ENCODE measurements around the gene C2orf92.

The C2orf92 gene

DNA sequence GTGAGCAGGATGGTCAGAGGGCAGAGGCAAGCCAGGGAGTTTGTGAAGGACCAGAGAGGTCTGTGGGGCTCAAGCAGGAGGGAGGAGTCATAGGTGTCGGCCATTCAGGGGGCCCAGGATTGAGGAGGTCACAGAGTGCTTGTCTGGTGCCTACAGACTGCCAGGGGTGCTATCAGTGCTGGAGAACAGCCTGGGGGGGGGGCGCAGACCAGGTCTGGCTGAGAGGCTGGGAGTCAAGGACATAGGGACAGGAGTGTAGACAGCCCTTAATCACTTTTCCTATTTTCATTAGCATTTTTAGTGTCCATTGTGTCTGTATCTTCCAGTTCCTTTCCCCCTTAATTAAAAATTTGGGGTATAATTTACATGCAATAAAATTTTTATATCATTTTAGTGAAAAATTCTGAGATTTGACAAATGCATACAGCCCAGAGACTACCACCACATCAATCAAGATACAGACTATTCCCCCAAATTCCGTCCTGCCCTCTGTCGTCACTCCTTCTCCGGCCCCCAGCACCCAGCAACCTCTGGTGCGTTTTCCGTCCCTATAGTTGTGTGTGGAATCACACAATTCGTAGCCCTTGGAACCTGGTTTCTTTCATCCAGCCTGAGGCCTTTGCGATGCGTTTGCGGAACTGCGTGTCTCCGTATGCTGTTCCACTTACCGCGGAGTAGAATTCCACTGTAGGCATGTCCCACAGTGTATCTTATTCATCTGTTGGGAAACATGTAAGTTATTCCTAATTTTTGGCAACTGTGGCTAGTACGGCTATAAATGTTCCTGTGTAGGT lies 50.0 kb downstream of the C2orf92 start:
- no peak overlapping the region for H2BK5ac ChIP-seq (ENCODE audit: low read depth, low read length, poor library complexity, severe bottlenecking)
- no peak overlapping the region for H3K4ac ChIP-seq (ENCODE audit: low read depth in 1 of 2, low read length in 2 of 2)
- peaks cover 12 to 56% of the 10 kb centered on the region in 2 experiments for H3K27me3 ChIP-seq (ENCODE audit: control insufficient read depth in 1 of 2, insufficient read depth in 1 of 2, low read length in 2 of 2)
- H3K9ac ChIP-seq (ENCODE audit: low read length), result no peak overlapping the region
- H3K4me3 ChIP-seq (ENCODE audit: insufficient read depth in 1 of 2, low read depth in 1 of 2, low read length in 2 of 2), result no peak overlapping the region
- no peak for DNase-seq
- H3K4me1 ChIP-seq (ENCODE audit: control insufficient read depth, insufficient read depth, low read depth, low read length), result no peaks in the 10 kb centered on the region
- H3K9me3 ChIP-seq (ENCODE audit: control insufficient read depth, low read length), result no peaks in the 10 kb centered on the region
- H2AFZ ChIP-seq (ENCODE audit: low read depth, low read length), result no peak overlapping the region
- H2BK15ac ChIP-seq (ENCODE audit: low read depth, poor library complexity, severe bottlenecking), result no peak overlapping the region
- no peak overlapping the region for H3K4me2 ChIP-seq (ENCODE audit: low read length, poor library complexity, severe bottlenecking)
- no peak overlapping the region for H2BK12ac ChIP-seq (ENCODE audit: low read length in 2 of 2)
- no peak overlapping the region for H4K91ac ChIP-seq (ENCODE audit: low read length)
- no peaks in the 10 kb centered on the region for H3K79me1 ChIP-seq (replicated peaks; ENCODE audit: low read length, poor library complexity, severe bottlenecking)
- H3K14ac ChIP-seq (ENCODE audit: low read length in 2 of 2), result no peak overlapping the region
- no peak overlapping the region for H4K8ac ChIP-seq (ENCODE audit: low read length)
- no peak overlapping the region for H2AK5ac ChIP-seq (ENCODE audit: low read length, severe bottlenecking)
- peak overlapping the region in 1 of 2 experiments; percentile 64 for H3K23ac ChIP-seq (ENCODE audit: low read length in 2 of 2)
- no peaks in the 10 kb centered on the region for H3K36me3 ChIP-seq (ENCODE audit: control insufficient read depth in 1 of 2, insufficient read depth in 2 of 2, low read depth in 1 of 2, low read length in 2 of 2)
- H2BK120ac ChIP-seq (ENCODE audit: low read depth, low read length), result no peak overlapping the region
- H3K27ac ChIP-seq (ENCODE audit: low read length, poor library complexity, severe bottlenecking), result no peak overlapping the region
- H3K18ac ChIP-seq (ENCODE audit: low read depth in 1 of 2, low read length in 2 of 2), result no peak overlapping the region
- WGBS, result 95% methylated on average over 15 of the region's 16 CpGs

- no peaks in the 10 kb centered on the region for H3K4me1 ChIP-seq (ENCODE audit: control insufficient read depth, insufficient read depth, low read depth, low read length)
- H2BK120ac ChIP-seq (ENCODE audit: low read depth, low read length), result no peak overlapping the region
- H3K18ac ChIP-seq (ENCODE audit: low read depth in 1 of 2, low read length in 2 of 2), result no peak overlapping the region
- H3K4me3 ChIP-seq (ENCODE audit: insufficient read depth in 1 of 2, low read depth in 1 of 2, low read length in 2 of 2), result no peak overlapping the region
- no peaks in the 10 kb centered on the region for H3K9me3 ChIP-seq (ENCODE audit: control insufficient read depth, low read length)
- H4K8ac ChIP-seq (ENCODE audit: low read length), result no peak overlapping the region
- no peak overlapping the region for H4K91ac ChIP-seq (ENCODE audit: low read length)
- H3K79me1 ChIP-seq (replicated peaks; ENCODE audit: low read length, poor library complexity, severe bottlenecking), result no peaks in the 10 kb centered on the region
- H2BK15ac ChIP-seq (ENCODE audit: low read depth, poor library complexity, severe bottlenecking), result no peak overlapping the region
- no peak overlapping the region for H2BK5ac ChIP-seq (ENCODE audit: low read depth, low read length, poor library complexity, severe bottlenecking)
- no peak overlapping the region for H3K14ac ChIP-seq (ENCODE audit: low read length in 2 of 2)
- H3K4ac ChIP-seq (ENCODE audit: low read depth in 1 of 2, low read length in 2 of 2), result no peak overlapping the region
- no peak overlapping the region for H3K9ac ChIP-seq (ENCODE audit: low read length)
- H3K27ac ChIP-seq (ENCODE audit: low read length, poor library complexity, severe bottlenecking), result no peak overlapping the region
- H2BK12ac ChIP-seq (ENCODE audit: low read length in 2 of 2), result no peak overlapping the region
- no peak for DNase-seq
- no peak overlapping the region for H3K23ac ChIP-seq (ENCODE audit: low read length in 2 of 2)
- H2AFZ ChIP-seq (ENCODE audit: low read depth, low read length), result no peak overlapping the region
- H3K36me3 ChIP-seq (ENCODE audit: control insufficient read depth in 1 of 2, insufficient read depth in 2 of 2, low read depth in 1 of 2, low read length in 2 of 2), result no peaks in the 10 kb centered on the region
- 86% methylated on average over 1 of the region's 2 CpGs for WGBS
- H3K4me2 ChIP-seq (ENCODE audit: low read length, poor library complexity, severe bottlenecking), result no peak overlapping the region
- H2AK5ac ChIP-seq (ENCODE audit: low read length, severe bottlenecking), result no peak overlapping the region
- peaks cover 12 to 54% of the 10 kb centered on the region in 2 experiments for H3K27me3 ChIP-seq (ENCODE audit: control insufficient read depth in 1 of 2, insufficient read depth in 1 of 2, low read length in 2 of 2)
These were observed 51.2 kb downstream of the C2orf92 start for GRCh38 chr2:97720746-97721145.

GRCh38 chr2:97722227-97722626 lies 52.7 kb downstream of the C2orf92 start:
- Histone ChIP-seq H3K4me3 (ENCODE audit: insufficient read depth in 1 of 2, low read depth in 1 of 2, low read length in 2 of 2) (no peak overlapping the region), H4K91ac (ENCODE audit: low read length) (no peak overlapping the region), H2AFZ (ENCODE audit: low read depth, low read length) (no peak overlapping the region), H2BK12ac (ENCODE audit: low read length in 2 of 2) (no peak overlapping the region), H3K4me2 (ENCODE audit: low read length, poor library complexity, severe bottlenecking) (no peak overlapping the region), H3K18ac (ENCODE audit: low read depth in 1 of 2, low read length in 2 of 2) (no peak overlapping the region), H2BK5ac (ENCODE audit: low read depth, low read length, poor library complexity, severe bottlenecking) (no peak overlapping the region), H3K9me3 (ENCODE audit: control insufficient read depth, low read length) (no peaks in the 10 kb centered on the region), H3K14ac (ENCODE audit: low read length in 2 of 2) (no peak overlapping the region), H3K4ac (ENCODE audit: low read depth in 1 of 2, low read length in 2 of 2) (no peak overlapping the region), H2AK5ac (ENCODE audit: low read length, severe bottlenecking) (no peak overlapping the region), H3K79me1 (replicated peaks; ENCODE audit: low read length, poor library complexity, severe bottlenecking) (no peaks in the 10 kb centered on the region), H3K4me1 (ENCODE audit: control insufficient read depth, insufficient read depth, low read depth, low read length) (no peaks in the 10 kb centered on the region), H3K36me3 (ENCODE audit: control insufficient read depth in 1 of 2, insufficient read depth in 2 of 2, low read depth in 1 of 2, low read length in 2 of 2) (no peaks in the 10 kb centered on the region), H4K8ac (ENCODE audit: low read length) (no peak overlapping the region), H2BK15ac (ENCODE audit: low read depth, poor library complexity, severe bottlenecking) (no peak overlapping the region), H3K27ac (ENCODE audit: low read length, poor library complexity, severe bottlenecking) (no peak overlapping the region), H3K27me3 (ENCODE audit: control insufficient read depth in 1 of 2, insufficient read depth in 1 of 2, low read length in 2 of 2) (peaks cover 6 to 44% of the 10 kb centered on the region in 2 experiments), H3K9ac (ENCODE audit: low read length) (no peak overlapping the region), H2BK120ac (ENCODE audit: low read depth, low read length) (no peak overlapping the region), H3K23ac (ENCODE audit: low read length in 2 of 2) (no peak overlapping the region)
- 82% methylated on average over 6 of the region's 6 CpGs for WGBS
- DNase-seq, result no peak

GRCh38 chr2:97723156-97724072 lies 53.9 kb downstream of the C2orf92 start:
- Histone ChIP-seq H3K79me1 (replicated peaks; ENCODE audit: low read length, poor library complexity, severe bottlenecking) (no peaks in the 10 kb centered on the region), H3K14ac (ENCODE audit: low read length in 2 of 2) (no peak overlapping the region), H3K9ac (ENCODE audit: low read length) (no peak overlapping the region), H2AK5ac (ENCODE audit: low read length, severe bottlenecking) (no peak overlapping the region), H3K27ac (ENCODE audit: low read length, poor library complexity, severe bottlenecking) (no peak overlapping the region), H3K27me3 (ENCODE audit: control insufficient read depth in 1 of 2, insufficient read depth in 1 of 2, low read length in 2 of 2) (peaks cover 0 to 38% of the 10 kb centered on the region in 2 experiments), H3K4me2 (ENCODE audit: low read length, poor library complexity, severe bottlenecking) (no peak overlapping the region), H4K8ac (ENCODE audit: low read length) (no peak overlapping the region), H2BK5ac (ENCODE audit: low read depth, low read length, poor library complexity, severe bottlenecking) (no peak overlapping the region), H3K4me3 (ENCODE audit: insufficient read depth in 1 of 2, low read depth in 1 of 2, low read length in 2 of 2) (no peak overlapping the region), H3K23ac (ENCODE audit: low read length in 2 of 2) (no peak overlapping the region), H2AFZ (ENCODE audit: low read depth, low read length) (no peak overlapping the region), H2BK120ac (ENCODE audit: low read depth, low read length) (no peak overlapping the region), H3K36me3 (ENCODE audit: control insufficient read depth in 1 of 2, insufficient read depth in 2 of 2, low read depth in 1 of 2, low read length in 2 of 2) (no peaks in the 10 kb centered on the region), H3K4ac (ENCODE audit: low read depth in 1 of 2, low read length in 2 of 2) (no peak overlapping the region), H2BK15ac (ENCODE audit: low read depth, poor library complexity, severe bottlenecking) (no peak overlapping the region), H2BK12ac (ENCODE audit: low read length in 2 of 2) (no peak overlapping the region), H4K91ac (ENCODE audit: low read length) (peak overlapping the region; percentile 54), H3K18ac (ENCODE audit: low read depth in 1 of 2, low read length in 2 of 2) (no peak overlapping the region), H3K9me3 (ENCODE audit: control insufficient read depth, low read length) (no peaks in the 10 kb centered on the region), H3K4me1 (ENCODE audit: control insufficient read depth, insufficient read depth, low read depth, low read length) (no peaks in the 10 kb centered on the region)
- DNase-seq, result no peak
- 96% methylated on average over 37 of the region's 37 CpGs for WGBS
